Astrocyte (in vitro differentiated cells and primary cell): Measurements from ENCODE around the gene ZSCAN5B. TPM values are rescaled to one million over a fixed set of nuclear protein-coding genes. Genes with fewer than 3 reads are reported as not detected.
"Not testable (repeated sequence)": the region's sequence is repeated elsewhere in the genome, so short reads cannot be mapped to it uniquely, and the experiment has no call there.

ENCODE experiments used
- DNase-seq: peaks from one replicate; pipeline ENCODE4 v3.0.0-alpha.2; 2010; ENCODE audit warnings: low read depth
- FAIRE-seq: peaks from 2 replicates; lab custom pipeline; 2011; peaks lifted over from hg19 to GRCh38; lab: Jason Lieb, UNC
- H2AFZ ChIP-seq: 2 replicates; pipeline ENCODE4 v1.6.0; 2012; ENCODE audit warnings: low read depth, low read length, inconsistent platforms
- H3K27ac ChIP-seq: 2 replicates; pipeline ENCODE4 v1.5.1; 2011; ENCODE audit warnings: low read depth, low read length, inconsistent platforms
- H3K27me3 ChIP-seq: 2 replicates; pipeline ENCODE4 v1.6.0; 2011; ENCODE audit warnings: low read length, inconsistent platforms; ENCODE audit not compliant: insufficient read depth
- H3K36me3 ChIP-seq: 2 replicates; pipeline ENCODE4 v1.5.1; 2011; ENCODE audit warnings: low read length, inconsistent platforms; ENCODE audit not compliant: insufficient read depth
- H3K4me1 ChIP-seq: 2 replicates; pipeline ENCODE4 v1.5.1; 2011; ENCODE audit warnings: low read length, inconsistent platforms; ENCODE audit not compliant: insufficient read depth
- H3K4me2 ChIP-seq: 2 replicates; pipeline ENCODE4 v1.6.0; 2012; ENCODE audit warnings: low read length, inconsistent platforms
- H3K4me3 ChIP-seq: 2 replicates; pipeline ENCODE4 v1.5.1; 2011; ENCODE audit warnings: low read depth, mild to moderate bottlenecking, low read length, inconsistent platforms; ENCODE audit not compliant: insufficient read depth
- H3K79me2 ChIP-seq: 2 replicates; pipeline ENCODE4 v1.6.0; 2012; ENCODE audit warnings: mild to moderate bottlenecking, low read length, inconsistent platforms; ENCODE audit not compliant: insufficient read depth
- H3K9ac ChIP-seq: 2 replicates; pipeline ENCODE4 v1.6.0; 2012; ENCODE audit warnings: mild to moderate bottlenecking, low read length, inconsistent platforms
- H3K9me3 ChIP-seq: 2 replicates; pipeline ENCODE4 v1.5.1; 2012; ENCODE audit warnings: low read depth, mild to moderate bottlenecking, low read length, inconsistent platforms; ENCODE audit not compliant: insufficient read depth
- H4K20me1 ChIP-seq: 2 replicates; pipeline ENCODE4 v1.6.0; 2012; ENCODE audit warnings: low read length, inconsistent platforms; ENCODE audit not compliant: insufficient read depth
- H3K27ac Mint-ChIP-seq: one replicate; pipeline ENCODE4 v1.8.0; 2021; ENCODE audit warnings: mild to moderate bottlenecking, mixed read lengths; ENCODE audit not compliant: unreplicated experiment
- H3K27me3 Mint-ChIP-seq: one replicate; pipeline ENCODE4 v1.8.0; 2021; ENCODE audit warnings: low read depth, mixed read lengths; ENCODE audit not compliant: unreplicated experiment
- H3K36me3 Mint-ChIP-seq: one replicate; pipeline ENCODE4 v1.8.0; 2021; ENCODE audit warnings: low read depth, mixed read lengths; ENCODE audit not compliant: unreplicated experiment
- H3K4me1 Mint-ChIP-seq: one replicate; pipeline ENCODE4 v1.8.0; 2021; ENCODE audit warnings: low read depth, mixed read lengths; ENCODE audit not compliant: unreplicated experiment
- H3K4me3 Mint-ChIP-seq: one replicate; pipeline ENCODE4 v1.8.0; 2021; ENCODE audit warnings: mild to moderate bottlenecking, moderate library complexity, mixed read lengths; ENCODE audit not compliant: unreplicated experiment
- H3K9me3 Mint-ChIP-seq: one replicate; pipeline ENCODE4 v1.8.0; 2021; ENCODE audit warnings: mild to moderate bottlenecking, mixed read lengths; ENCODE audit not compliant: unreplicated experiment
- CTCF ChIP-seq: IDR thresholded peaks from 2 replicates; pipeline ENCODE4 v1.5.1; 2011; ENCODE audit warnings: low read depth, mild to moderate bottlenecking, inconsistent platforms, low read length, moderate library complexity; ENCODE audit not compliant: insufficient read depth
- EZH2 ChIP-seq: IDR thresholded peaks from 2 replicates; pipeline ENCODE4 v1.6.1; 2012; ENCODE audit warnings: mild to moderate bottlenecking, low read length, inconsistent platforms; ENCODE audit not compliant: insufficient read depth
- total RNA-seq: library from RNA; stranded (reverse); gene quantifications from 2 replicates; pipeline ENCODE4 v1.2.1, GENCODE V29; 2021

Gene ZSCAN5B
- total RNA-seq, 1 donor from 2014 or later: not detected

- no peak for FAIRE-seq
Observed at GRCh38 chr19:56149656-56150038, 47.9 kb downstream of the ZSCAN5B start.

DNA sequence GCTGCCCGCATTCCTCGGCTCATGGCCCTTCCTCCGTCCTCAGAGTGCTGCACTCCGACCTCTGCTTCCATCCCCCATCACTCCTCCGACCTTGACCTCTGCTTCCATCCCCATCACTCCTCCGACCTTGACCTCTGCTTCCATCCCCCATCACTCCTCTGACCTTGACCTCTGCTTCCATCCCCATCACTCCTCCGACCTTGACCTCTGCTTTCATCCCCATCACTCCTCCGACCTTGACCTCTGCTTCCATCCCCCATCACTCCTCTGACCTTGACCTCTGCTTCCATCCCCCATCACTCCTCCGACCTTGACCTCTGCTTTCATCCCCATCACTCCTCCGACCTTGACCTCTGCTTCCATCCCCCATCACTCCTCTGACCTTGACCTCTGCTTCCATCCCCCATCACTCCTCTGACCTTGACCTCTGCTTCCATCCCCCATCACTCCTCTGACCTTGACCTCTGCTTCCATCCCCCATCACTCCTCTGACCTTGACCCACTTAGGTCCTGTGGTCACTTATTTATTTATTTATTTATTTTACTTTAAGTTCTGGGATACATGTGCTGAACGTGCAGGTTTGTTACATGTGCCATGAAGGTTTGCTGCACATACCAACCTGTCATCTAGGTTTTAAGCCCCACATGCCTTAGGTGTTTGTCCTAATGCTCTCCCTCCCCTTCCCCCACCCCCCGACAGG is 48.5 kb downstream of the ZSCAN5B start:
- H4K20me1 ChIP-seq: peaks cover 51% of the 10 kb centered on the region
- H3K9me3 Mint-ChIP-seq, H3K4me3 Mint-ChIP-seq, H3K4me3 ChIP-seq, H3K9me3 ChIP-seq, H2AFZ ChIP-seq, H3K27me3 ChIP-seq, H3K27ac ChIP-seq, FAIRE-seq, H3K27ac Mint-ChIP-seq, H3K27me3 Mint-ChIP-seq, H3K4me2 ChIP-seq, H3K4me1 ChIP-seq, H3K36me3 ChIP-seq, DNase-seq, H3K9ac ChIP-seq: not testable (repeated sequence)
- H3K79me2 ChIP-seq: peaks cover 40% of the 10 kb centered on the region
- peaks cover 13% of the 10 kb centered on the region for H3K36me3 Mint-ChIP-seq
- H3K4me1 Mint-ChIP-seq: peaks cover 11% of the 10 kb centered on the region

More at GRCh38 chr19:56149656-56150038, 47.9 kb downstream of the ZSCAN5B start:
- no peak for TF ChIP-seq EZH2
- TF ChIP-seq CTCF: no peak
- Histone ChIP-seq H3K4me2 (no peak overlapping the region), H3K4me1 (no peaks in the 10 kb centered on the region), H3K27me3 (no peaks in the 10 kb centered on the region), H3K9me3 (no peaks in the 10 kb centered on the region), H3K9ac (no peak overlapping the region), H2AFZ (no peak overlapping the region), H4K20me1 (peaks cover 48% of the 10 kb centered on the region), H3K36me3 (no peaks in the 10 kb centered on the region), H3K4me3 (no peak overlapping the region), H3K27ac (no peak overlapping the region), H3K79me2 (peaks cover 34% of the 10 kb centered on the region)
- Mint-ChIP-seq H3K27ac (no peak overlapping the region), H3K9me3 (peaks cover 2% of the 10 kb centered on the region), H3K4me3 (no peak overlapping the region), H3K27me3 (no peaks in the 10 kb centered on the region), H3K36me3 (peaks cover 13% of the 10 kb centered on the region), H3K4me1 (peaks cover 11% of the 10 kb centered on the region)
- DNase-seq: no peak

- no peak overlapping the region for H3K4me3 Mint-ChIP-seq
- no peaks in the 10 kb centered on the region for H3K36me3 ChIP-seq
- H3K4me2 ChIP-seq: no peak overlapping the region
- H2AFZ ChIP-seq: no peak overlapping the region
- H4K20me1 ChIP-seq: peaks cover 42% of the 10 kb centered on the region
- peaks cover 13% of the 10 kb centered on the region for H3K36me3 Mint-ChIP-seq
- H3K9me3 ChIP-seq: no peaks in the 10 kb centered on the region
- FAIRE-seq: no peak
- no peaks in the 10 kb centered on the region for H3K27me3 Mint-ChIP-seq
- H3K79me2 ChIP-seq: peaks cover 48% of the 10 kb centered on the region
- H3K4me1 Mint-ChIP-seq: peaks cover 7% of the 10 kb centered on the region
- H3K27me3 ChIP-seq: no peaks in the 10 kb centered on the region
- peaks cover 2% of the 10 kb centered on the region for H3K9me3 Mint-ChIP-seq
- H3K27ac Mint-ChIP-seq: no peak overlapping the region
- no peak for DNase-seq
- no peak overlapping the region for H3K27ac ChIP-seq
- no peak overlapping the region for H3K9ac ChIP-seq
- TF ChIP-seq EZH2: no peak
- no peak for TF ChIP-seq CTCF
- H3K4me3 ChIP-seq: no peak overlapping the region
- H3K4me1 ChIP-seq: peaks cover 3% of the 10 kb centered on the region
Observed at GRCh38 chr19:56148096-56148495, 49.5 kb downstream of the ZSCAN5B start.
